Brain microvascular endothelial cell (primary cell): Measurements from ENCODE around the gene TFE3.

ENCODE experiments used
- DNase-seq: peaks from one replicate; pipeline ENCODE4 v3.0.0-alpha.2; 2020
- H3K27ac ChIP-seq: fragments of 250-450 bp; sonication (Bioruptor Pico); 2 replicates; pipeline ENCODE4 v1.5.1; 2020; ENCODE audit warnings: mild to moderate bottlenecking, moderate library complexity
- H3K27me3 ChIP-seq: fragments of 250-450 bp; sonication (Bioruptor Pico); replicated peaks from 2 replicates; pipeline ENCODE4 v1.5.1; 2020; ENCODE audit warnings: mild to moderate bottlenecking
- H3K36me3 ChIP-seq: fragments of 250-450 bp; sonication (Bioruptor Pico); replicated peaks from 2 replicates; pipeline ENCODE4 v1.5.1; 2020; ENCODE audit warnings: mild to moderate bottlenecking
- H3K4me3 ChIP-seq: 2 replicates; pipeline ENCODE4 v1.5.1; 2011; ENCODE audit warnings: low read depth, mild to moderate bottlenecking, control low read depth, low read length, moderate library complexity
- in situ Hi-C: cut with HindIII; loops from 2 replicates; pipeline ENCODE4 v1.10.0; 2017; ENCODE audit warnings: low sequenced_read_pairs, low pct_ligation_motif_present
- TF ChIP-seq, protein P1 (sequence below): IDR thresholded peaks from 2 replicates; pipeline ENCODE4 v1.5.1; 2011; ENCODE audit warnings: low read depth, mild to moderate bottlenecking, moderate library complexity, low read length, control low read depth, inconsistent platforms; ENCODE audit errors: missing control alignments

Gene TFE3

GRCh38 chrX:49069038-49069437 is 25.9 kb upstream of the TFE3 start:
- in situ Hi-C loops, result no loop called here
- TF ChIP-seq, protein P1, sequence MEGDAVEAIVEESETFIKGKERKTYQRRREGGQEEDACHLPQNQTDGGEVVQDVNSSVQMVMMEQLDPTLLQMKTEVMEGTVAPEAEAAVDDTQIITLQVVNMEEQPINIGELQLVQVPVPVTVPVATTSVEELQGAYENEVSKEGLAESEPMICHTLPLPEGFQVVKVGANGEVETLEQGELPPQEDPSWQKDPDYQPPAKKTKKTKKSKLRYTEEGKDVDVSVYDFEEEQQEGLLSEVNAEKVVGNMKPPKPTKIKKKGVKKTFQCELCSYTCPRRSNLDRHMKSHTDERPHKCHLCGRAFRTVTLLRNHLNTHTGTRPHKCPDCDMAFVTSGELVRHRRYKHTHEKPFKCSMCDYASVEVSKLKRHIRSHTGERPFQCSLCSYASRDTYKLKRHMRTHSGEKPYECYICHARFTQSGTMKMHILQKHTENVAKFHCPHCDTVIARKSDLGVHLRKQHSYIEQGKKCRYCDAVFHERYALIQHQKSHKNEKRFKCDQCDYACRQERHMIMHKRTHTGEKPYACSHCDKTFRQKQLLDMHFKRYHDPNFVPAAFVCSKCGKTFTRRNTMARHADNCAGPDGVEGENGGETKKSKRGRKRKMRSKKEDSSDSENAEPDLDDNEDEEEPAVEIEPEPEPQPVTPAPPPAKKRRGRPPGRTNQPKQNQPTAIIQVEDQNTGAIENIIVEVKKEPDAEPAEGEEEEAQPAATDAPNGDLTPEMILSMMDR, result no peak
- no peak overlapping the region for H3K4me3 ChIP-seq
- H3K27ac ChIP-seq, result no peak overlapping the region
- H3K36me3 ChIP-seq, result no peaks in the 10 kb centered on the region
- no peaks in the 10 kb centered on the region for H3K27me3 ChIP-seq
- DNase-seq, result no peak

- in situ Hi-C loops, result no loop called here
- DNase-seq, result no peak
- no peaks in the 10 kb centered on the region for H3K36me3 ChIP-seq
- no peak overlapping the region for H3K4me3 ChIP-seq
- TF ChIP-seq, protein P1, result no peak
- H3K27ac ChIP-seq, result no peak overlapping the region
- no peaks in the 10 kb centered on the region for H3K27me3 ChIP-seq
These were observed 24.3 kb upstream of the TFE3 start for GRCh38 chrX:49067285-49068120.

- no peaks in the 10 kb centered on the region for H3K27me3 ChIP-seq
- no peak overlapping the region for H3K27ac ChIP-seq
- TF ChIP-seq, protein P1, result no peak
- no peaks in the 10 kb centered on the region for H3K36me3 ChIP-seq
- DNase-seq, result no peak
- in situ Hi-C loops, result no loop called here
- no peak overlapping the region for H3K4me3 ChIP-seq
These were observed 23.5 kb upstream of the TFE3 start for GRCh38 chrX:49066690-49067089.

DNA sequence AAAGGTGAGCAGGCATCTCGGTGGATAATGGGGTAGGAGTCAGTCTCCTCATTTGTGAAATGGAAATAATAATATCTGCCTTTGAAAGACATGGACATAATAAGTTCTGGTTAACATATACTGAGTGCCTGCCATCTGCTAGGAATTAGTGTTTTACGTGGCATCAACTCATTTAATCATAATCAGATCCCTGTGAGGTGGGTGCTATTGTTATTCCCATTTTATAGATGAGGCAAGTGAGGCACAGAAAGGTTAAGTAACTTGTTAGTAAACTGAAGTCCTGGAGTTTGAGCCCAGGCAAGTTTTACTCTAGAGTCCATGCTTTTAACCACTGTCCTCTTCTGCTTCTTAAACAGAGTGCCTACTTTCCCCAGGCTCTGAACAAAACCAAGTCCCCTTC is 23.1 kb upstream of the TFE3 start:
- Histone ChIP-seq H3K27ac (no peak overlapping the region), H3K27me3 (no peaks in the 10 kb centered on the region), H3K36me3 (no peaks in the 10 kb centered on the region), H3K4me3 (no peak overlapping the region)
- in situ Hi-C loops, result no loop called here
- no peak for DNase-seq
- TF ChIP-seq, protein P1, result no peak

DNA sequence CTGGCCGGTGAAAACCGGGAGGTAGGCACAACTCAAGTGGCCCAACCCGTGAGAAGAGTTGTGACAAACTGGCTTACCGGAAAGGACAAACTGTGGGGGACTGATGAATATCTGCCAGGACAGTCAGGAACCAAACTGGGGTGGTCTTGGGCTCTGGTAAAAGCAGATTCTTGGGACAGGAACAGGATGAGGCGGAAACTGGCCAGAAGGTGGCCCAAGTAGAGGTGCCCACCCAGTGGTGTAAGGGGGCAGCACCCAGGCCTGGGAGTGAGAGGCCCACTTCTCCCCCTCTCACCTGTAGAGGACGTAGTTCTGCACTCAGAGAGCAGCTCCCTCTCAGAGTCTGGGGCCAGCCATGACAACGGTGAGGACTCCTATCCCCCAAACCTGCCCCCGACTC is 21.6 kb upstream of the TFE3 start:
- Histone ChIP-seq H3K27ac (no peak overlapping the region), H3K36me3 (no peaks in the 10 kb centered on the region), H3K4me3 (no peak overlapping the region), H3K27me3 (no peaks in the 10 kb centered on the region)
- in situ Hi-C loops, result no loop called here
- TF ChIP-seq, protein P1, result no peak
- no peak for DNase-seq

DNA sequence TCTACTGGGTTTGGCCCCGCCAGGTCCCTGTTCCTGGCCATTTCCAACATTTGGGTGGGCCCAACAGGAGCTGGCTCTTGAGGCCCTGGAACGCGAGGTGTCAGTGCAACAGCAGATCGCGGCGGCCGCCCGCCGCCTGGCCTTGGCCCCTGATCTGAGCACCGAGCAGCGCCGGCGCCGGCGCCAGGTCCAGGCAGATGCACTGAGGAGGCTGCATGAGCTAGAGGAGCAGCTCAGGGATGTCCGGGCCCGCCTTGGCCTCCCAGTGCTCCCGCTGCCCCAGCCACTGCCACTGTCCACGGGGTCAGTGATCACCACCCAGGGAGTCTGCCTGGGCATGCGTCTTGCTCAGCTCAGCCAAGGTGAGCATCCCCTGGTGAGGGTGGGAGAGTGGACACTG is 21.1 kb upstream of the TFE3 start:
- Histone ChIP-seq H3K27me3 (no peaks in the 10 kb centered on the region), H3K27ac (no peak overlapping the region), H3K36me3 (no peaks in the 10 kb centered on the region), H3K4me3 (no peak overlapping the region)
- in situ Hi-C loops, result no loop called here
- TF ChIP-seq, protein P1, result no peak
- DNase-seq, result no peak
